CD4-positive, alpha-beta T cell treated with Interleukin-4 for 1 hour (primary cell): ENCODE measurements around the gene DENND4C.
A peak's percentile ranks its signal among the peaks of the same experiment; 100 is the strongest.
"Not testable (repeated sequence)": the region's sequence is repeated elsewhere in the genome, so short reads cannot be mapped to it uniquely, and the experiment has no call there.

Source experiments
- DNase-seq, 2 donors: peaks; one replicate each; pipeline ENCODE4 v3.0.0-alpha.2; 2020 to 2022

DENND4C gene

GRCh38 chr9:19378164-19378563 lies 147.7 kb downstream of the DENND4C start:
- no peak for DNase-seq

GRCh38 chr9:19378647-19379046 lies 148.2 kb downstream of the DENND4C start:
- no peak for DNase-seq

GRCh38 chr9:19379283-19379682 lies 148.8 kb downstream of the DENND4C start:
- DNase-seq = peak in 1 of 2 donors; percentile 24

GRCh38 chr9:19379697-19380046 lies 149.2 kb downstream of the DENND4C start:
- DNase-seq = peak in 1 of 2 donors; percentile 45

GRCh38 chr9:19380826-19381075 lies 150.3 kb downstream of the DENND4C start:
- DNase-seq = no peak

- no peak for DNase-seq
Measured at GRCh38 chr9:19381656-19382055, 151.2 kb downstream of the DENND4C start.

- DNase-seq = not testable (repeated sequence)
Measured at GRCh38 chr9:19385212-19385611, 154.7 kb downstream of the DENND4C start.

GRCh38 chr9:19385786-19386501 lies 155.5 kb downstream of the DENND4C start:
- no peak for DNase-seq

GRCh38 chr9:19386502-19387044 lies 156.1 kb downstream of the DENND4C start:
- no peak for DNase-seq

GRCh38 chr9:19387317-19387716 lies 156.8 kb downstream of the DENND4C start:
- DNase-seq = no peak

- not testable (repeated sequence) for DNase-seq
Measured at GRCh38 chr9:19389539-19389938, 159.0 kb downstream of the DENND4C start.

- DNase-seq = no peak
Measured at GRCh38 chr9:19397845-19398244, 167.4 kb downstream of the DENND4C start.

GRCh38 chr9:19403231-19403630 lies 172.7 kb downstream of the DENND4C start:
- DNase-seq = not testable (repeated sequence)

GRCh38 chr9:19404283-19405075 lies 174.0 kb downstream of the DENND4C start:
- DNase-seq = no peak

- no peak for DNase-seq
Measured at GRCh38 chr9:19405771-19406170, 175.3 kb downstream of the DENND4C start.

GRCh38 chr9:19408316-19408692 lies 177.8 kb downstream of the DENND4C start:
- DNase-seq = peak in 1 of 2 donors; percentile 6

- DNase-seq = peak; percentile 91 to 96
Measured at GRCh38 chr9:19408693-19409400, 178.4 kb downstream of the DENND4C start, which contains the start of gene ACER2. ACER2 (plus strand) TSS chr9:19409009; CDS start chr9:19409085, 76 bp downstream.

- DNase-seq = peak in 1 of 2 donors; percentile 10
Measured at GRCh38 chr9:19409401-19410194, 179.1 kb downstream of the DENND4C start.

GRCh38 chr9:19410195-19410503 lies 179.7 kb downstream of the DENND4C start:
- DNase-seq = no peak

GRCh38 chr9:19410594-19410993 lies 180.1 kb downstream of the DENND4C start:
- no peak for DNase-seq

- DNase-seq = no peak
Measured at GRCh38 chr9:19411316-19411715, 180.8 kb downstream of the DENND4C start.

- DNase-seq = not testable (repeated sequence)
Measured at GRCh38 chr9:19413456-19413855, 183.0 kb downstream of the DENND4C start.

- no peak for DNase-seq
Measured at GRCh38 chr9:19416143-19416542, 185.7 kb downstream of the DENND4C start.
